Activated T-cell treated with anti-CD3 and anti-CD28 coated beads, Interleukin-2, amount 50 U/mL, for 1 hour (primary cell): Measurements from ENCODE around the gene ENTPD6.

Source experiments
- DNase-seq: peaks from one replicate; pipeline ENCODE4 v3.0.0-alpha.2; 2020

Gene ENTPD6

GRCh38 chr20:25259358-25259757, 63.8 kb downstream of the ENTPD6 start:
- DNase-seq: peak; percentile 16

GRCh38 chr20:25259788-25260254, 64.3 kb downstream of the ENTPD6 start:
- peak; percentile 38 for DNase-seq

GRCh38 chr20:25260770-25261437, 65.4 kb downstream of the ENTPD6 start:
- DNase-seq: peak; percentile 43

DNA sequence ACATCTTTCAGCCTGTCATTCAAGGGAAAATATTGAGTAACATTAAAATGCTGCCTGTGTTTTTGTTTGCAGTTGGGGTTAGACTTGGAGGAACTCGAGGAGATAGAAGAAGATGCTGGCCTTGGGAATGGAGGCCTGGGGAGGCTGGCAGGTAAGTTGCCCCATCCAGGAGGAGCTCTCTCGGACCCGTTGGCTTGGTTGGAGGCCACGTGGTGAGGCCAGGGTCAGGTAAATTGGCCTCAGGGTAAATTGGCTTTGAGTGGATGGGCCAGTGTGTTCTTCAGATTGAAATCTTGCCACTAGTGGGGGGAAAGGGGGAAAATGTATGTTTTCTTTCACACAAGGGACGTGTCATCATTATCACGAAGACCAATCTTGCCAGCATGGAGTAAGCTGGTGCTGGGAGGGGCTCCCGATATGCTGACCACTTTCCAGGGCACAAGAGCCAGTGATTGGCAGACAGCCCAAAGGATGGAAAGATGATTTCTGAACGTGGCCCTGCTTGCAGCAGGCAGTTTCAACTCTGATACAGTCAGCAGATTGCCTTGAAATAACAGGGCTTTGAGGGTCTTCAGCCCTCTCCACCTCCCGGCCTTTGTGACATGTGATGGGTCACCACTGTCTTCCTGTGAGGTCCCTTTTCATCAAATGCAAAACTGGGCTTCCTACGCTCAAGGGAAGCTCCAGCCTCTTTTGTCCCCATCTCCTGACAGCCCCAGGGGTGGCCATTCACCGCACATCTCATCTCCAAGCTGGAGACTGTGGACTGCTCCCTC, 73.7 kb downstream of the ENTPD6 start:
- DNase-seq: no peak

DNA sequence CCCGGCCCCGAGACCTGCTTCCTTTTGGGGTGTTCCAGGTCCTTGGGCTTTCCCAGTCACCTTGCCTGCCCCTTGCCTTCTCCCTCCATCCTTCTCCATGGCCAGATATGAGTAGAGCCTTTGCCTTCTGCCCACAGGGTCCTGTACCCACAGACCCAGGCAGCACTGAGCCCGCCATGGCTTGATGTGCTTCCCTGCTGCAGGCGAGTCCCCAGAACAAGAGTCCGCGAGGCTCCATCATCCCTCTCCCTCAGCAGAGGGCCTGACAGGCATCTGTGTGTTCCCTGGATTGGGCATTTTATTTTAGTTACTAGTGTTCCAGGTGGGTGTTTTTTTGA, 74.3 kb downstream of the ENTPD6 start:
- DNase-seq: peak; percentile 9

DNA sequence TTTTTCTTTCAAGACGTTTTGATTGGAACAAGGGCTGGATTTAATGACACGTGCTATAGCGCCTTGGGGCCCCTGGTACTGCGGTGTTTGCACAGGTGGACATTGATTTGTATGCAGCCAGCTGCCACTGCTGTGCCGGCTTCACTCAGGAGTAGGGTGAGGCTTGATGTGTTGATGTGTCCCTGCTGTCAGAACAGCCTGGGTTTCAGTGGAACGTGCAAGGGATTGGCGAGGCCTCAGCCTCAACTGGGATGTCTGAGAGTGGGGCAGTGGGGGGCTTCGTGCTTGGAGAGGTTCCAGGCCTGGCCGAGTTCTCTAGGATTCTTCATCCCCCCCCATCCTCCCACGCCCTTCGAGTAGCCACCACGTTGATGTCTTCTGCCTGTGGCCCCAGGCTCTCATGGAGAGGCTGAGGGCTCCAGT, 75.3 kb downstream of the ENTPD6 start:
- DNase-seq: no peak

- DNase-seq: no peak
These were observed 76.1 kb downstream of the ENTPD6 start for GRCh38 chr20:25271486-25272222.

DNA sequence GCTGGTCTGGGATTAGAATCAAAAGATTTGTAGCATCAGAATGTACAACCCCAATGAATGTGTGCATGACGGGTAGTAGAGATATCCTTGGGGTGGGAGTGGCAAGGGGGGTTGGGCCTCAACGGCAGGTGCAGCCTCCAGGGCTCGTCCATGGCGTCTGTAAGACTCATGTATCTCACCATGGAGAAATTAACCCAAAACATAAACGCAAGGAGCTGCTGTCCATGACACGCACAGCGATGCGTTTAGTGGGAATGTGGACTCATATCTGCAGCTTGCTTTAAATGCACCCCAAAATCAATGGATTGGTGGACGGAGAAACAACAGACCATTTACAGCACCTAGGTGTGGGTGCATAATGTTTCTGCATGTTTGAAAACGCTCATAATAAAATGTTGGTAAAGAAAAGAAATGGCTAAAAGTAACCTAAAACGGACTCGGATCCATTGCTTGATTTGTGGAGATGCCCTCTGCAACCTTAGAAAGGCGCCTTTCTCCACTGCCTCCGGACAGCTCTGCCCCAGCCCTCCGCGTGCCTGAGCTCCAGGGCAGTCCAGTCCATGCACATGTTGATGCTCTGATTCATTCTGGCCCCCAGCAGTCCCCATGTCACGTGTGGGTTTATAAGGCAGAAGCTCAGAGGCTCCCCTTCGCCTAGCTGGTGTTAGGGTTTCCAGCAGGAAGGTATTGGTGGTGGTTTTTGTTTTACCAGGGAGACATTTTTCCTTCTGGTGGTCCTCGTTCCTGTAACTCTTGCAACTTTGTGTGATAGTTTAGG, 76.9 kb downstream of the ENTPD6 start:
- no peak for DNase-seq

GRCh38 chr20:25273046-25273445, 77.5 kb downstream of the ENTPD6 start:
- peak; percentile 2 for DNase-seq

- DNase-seq: peak; percentile 8
These were observed 78.2 kb downstream of the ENTPD6 start for GRCh38 chr20:25273541-25274358.

DNA sequence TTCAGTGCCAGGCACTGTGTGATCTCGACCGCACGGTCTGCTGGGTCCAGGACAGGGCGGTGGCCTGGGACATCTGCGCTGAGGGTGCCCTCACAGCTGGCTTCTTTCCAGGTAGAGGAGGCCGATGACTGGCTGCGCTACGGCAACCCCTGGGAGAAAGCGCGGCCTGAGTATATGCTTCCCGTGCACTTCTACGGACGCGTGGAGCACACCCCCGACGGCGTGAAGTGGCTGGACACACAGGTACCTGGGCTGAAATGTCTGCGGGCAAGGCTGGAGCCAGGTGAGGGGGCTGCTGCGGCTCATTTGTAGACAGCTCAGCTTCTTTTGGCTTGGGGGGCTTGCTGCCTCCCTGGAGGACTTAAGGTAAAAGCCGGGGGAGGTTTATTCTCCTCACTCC, 79.0 kb downstream of the ENTPD6 start:
- DNase-seq: no peak

DNA sequence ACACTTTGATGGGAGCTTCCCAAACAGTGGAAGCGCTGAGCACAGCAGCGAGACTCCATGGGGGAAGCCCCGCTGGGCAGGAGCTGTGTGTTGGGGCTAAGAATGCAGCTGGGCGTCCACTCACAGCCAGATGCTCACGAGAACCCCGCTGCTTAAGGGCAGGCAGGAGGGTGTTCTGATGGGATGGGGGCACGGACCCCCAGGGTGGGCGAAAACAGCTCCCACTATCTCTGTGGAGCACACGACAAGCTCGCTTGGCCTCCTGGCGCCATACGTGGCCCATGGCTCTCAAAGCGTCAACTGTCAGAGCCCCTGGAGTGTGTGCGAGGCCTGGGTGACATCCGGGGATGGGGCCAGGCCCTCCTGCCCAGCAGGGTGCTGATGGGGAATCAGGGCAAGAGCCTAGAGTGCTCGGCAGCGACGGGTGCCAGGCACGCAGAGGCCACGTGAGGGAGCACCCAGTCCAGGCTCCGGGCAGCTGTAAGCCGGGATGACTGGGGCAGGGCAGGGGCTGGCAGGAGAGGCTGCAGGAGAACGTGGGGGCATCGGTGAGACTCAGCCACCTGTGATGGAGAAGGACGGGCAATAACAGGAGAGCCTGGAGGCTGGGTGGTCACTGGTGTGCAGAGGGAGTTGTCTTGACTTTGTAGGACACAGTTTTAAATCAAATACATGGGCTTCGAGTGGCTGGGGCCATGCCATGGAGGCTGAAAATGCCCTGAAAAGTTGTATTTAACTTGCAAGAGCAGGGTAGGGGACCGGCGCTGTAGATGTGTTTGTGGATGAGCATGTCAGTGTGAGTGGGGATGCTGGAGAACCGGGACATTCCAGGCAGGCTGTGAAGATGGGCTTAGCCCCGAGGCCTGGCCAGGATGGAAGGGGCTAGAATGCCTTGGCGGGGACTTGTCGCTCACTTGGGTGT, 79.6 kb downstream of the ENTPD6 start:
- DNase-seq: peak; percentile 11

DNA sequence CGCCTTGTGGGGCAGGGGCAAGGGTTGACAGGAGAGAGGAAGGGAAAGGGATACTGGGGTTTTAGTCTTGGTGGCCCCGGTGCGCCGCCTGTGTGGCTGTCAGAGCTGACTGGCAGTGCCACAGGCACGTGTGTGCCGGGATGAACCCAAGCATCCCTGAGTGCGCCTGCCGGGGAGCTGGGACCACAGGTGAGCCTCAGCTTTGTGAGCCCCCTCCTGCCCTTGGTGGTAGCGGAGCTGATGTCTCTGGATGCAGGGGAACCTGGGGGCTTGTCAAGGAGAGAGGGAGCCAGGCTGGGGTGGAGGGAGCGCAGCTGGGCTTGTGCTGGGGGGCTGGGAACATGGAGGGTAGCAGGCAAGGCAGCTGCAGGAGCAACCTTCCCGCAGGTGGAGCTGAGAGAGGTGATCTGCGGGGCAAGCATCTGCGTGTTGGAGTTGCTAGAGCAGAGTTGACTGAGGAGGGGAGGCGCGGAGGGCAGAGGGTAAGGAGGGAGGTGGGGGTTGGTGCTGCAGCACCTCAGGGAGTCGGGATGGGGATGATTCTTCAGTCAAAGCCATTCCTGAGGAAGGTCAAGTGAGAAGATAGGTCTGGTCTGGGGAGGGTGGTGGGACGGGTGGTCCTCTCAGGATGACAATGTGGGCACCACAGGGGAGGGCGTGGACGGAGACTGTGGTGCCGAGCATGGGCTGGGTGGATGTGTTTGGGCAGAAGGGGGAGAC, 80.5 kb downstream of the ENTPD6 start:
- DNase-seq: peak; percentile 16
